CD4-positive, CD25-positive, alpha-beta regulatory T cell (primary cell): ENCODE results near the gene PARD3. TPM values are rescaled to one million over a fixed set of nuclear protein-coding genes. Genes with fewer than 3 reads are reported as not detected.

Experiments
- ATAC-seq, 2 donors: fragments of 150-1000 bp; cut with Tn5 transposase; one replicate each; pipeline ENCODE4 v1.10.0; 2021; ENCODE audit warnings: low read depth in 2 of 2, moderate number of reproducible peaks in 2 of 2, moderate library complexity in 1 of 2
- DNase-seq, 3 donors: peaks; one replicate each; pipeline versions ENCODE4 v3.0.0 to v3.0.0-alpha.2; 2012 to 2022; ENCODE audit warnings: mixed read lengths in 1 of 3
- H3K27ac ChIP-seq: one replicate; pipeline ENCODE4 v1.7.0; 2013; ENCODE audit warnings: mild to moderate bottlenecking, low read length; ENCODE audit not compliant: insufficient read depth, poor library complexity, severe bottlenecking
- H3K27me3 ChIP-seq: one replicate; pipeline ENCODE4 v1.7.0; 2013; ENCODE audit warnings: low read length; ENCODE audit not compliant: control insufficient read depth, insufficient read depth
- H3K36me3 ChIP-seq: one replicate; pipeline ENCODE4 v1.7.0; 2013; ENCODE audit warnings: mild to moderate bottlenecking, low read length, moderate library complexity; ENCODE audit not compliant: control insufficient read depth, insufficient read depth
- H3K4me1 ChIP-seq: 2 replicates; pipeline ENCODE4 v1.7.0; 2013; ENCODE audit warnings: mild to moderate bottlenecking, low read length; ENCODE audit not compliant: insufficient read depth, control insufficient read depth, poor library complexity, severe bottlenecking
- H3K4me3 ChIP-seq: one replicate; pipeline ENCODE4 v1.7.0; 2013; ENCODE audit warnings: low read depth, mild to moderate bottlenecking, low read length, moderate library complexity
- H3K9me3 ChIP-seq, 2 experiments: 1 replicate in 1 of 2; 2 replicates in 1 of 2; pipeline ENCODE4 v1.7.0; 2013; ENCODE audit warnings: low read length in 2 of 2, mild to moderate bottlenecking in 1 of 2, moderate library complexity in 1 of 2; ENCODE audit not compliant: control insufficient read depth in 2 of 2
- H3K27ac Mint-ChIP-seq, 3 donors: one replicate each; pipeline ENCODE4 v1.8.0; 2020 to 2022; ENCODE audit warnings: mild to moderate bottlenecking in 3 of 3, mixed read lengths in 3 of 3, moderate library complexity in 2 of 3
- H3K27me3 Mint-ChIP-seq: one replicate; pipeline ENCODE4 v1.8.0; 2022; ENCODE audit warnings: mild to moderate bottlenecking, mixed read lengths
- H3K36me3 Mint-ChIP-seq: one replicate; pipeline ENCODE4 v1.8.0; 2020; ENCODE audit warnings: mixed read lengths
- H3K4me1 Mint-ChIP-seq, 4 donors: one replicate each; pipeline ENCODE4 v1.8.0; 2020 to 2022; ENCODE audit warnings: mixed read lengths in 4 of 4, mild to moderate bottlenecking in 1 of 4
- H3K4me3 Mint-ChIP-seq, 4 donors: one replicate each; pipeline ENCODE4 v1.8.0; 2020 to 2022; ENCODE audit warnings: mild to moderate bottlenecking in 4 of 4, mixed read lengths in 4 of 4, moderate library complexity in 3 of 4
- H3K9me3 Mint-ChIP-seq, 7 donors: one replicate each; pipeline ENCODE4 v1.8.0; 2020 to 2022; ENCODE audit warnings: mixed read lengths in 7 of 7, mild to moderate bottlenecking in 3 of 7, moderate library complexity in 2 of 7
- polyA plus RNA-seq, 4 donors: library from polyadenylated mRNA; unstranded; fragments of 300-500 nt; fragmentation: Illumina TruSeq; gene quantifications; one replicate each; pipeline ENCODE4 v1.2.3, GENCODE V29; 2021
- total RNA-seq: library from RNA; stranded (reverse); gene quantifications from one replicate; pipeline ENCODE4 v1.2.3, GENCODE V29; 2022

The PARD3 gene
- total and polyA plus RNA-seq, 5 donors from 2014 or later, result 0.08 to 0.79 TPM; not detected in 3

DNA sequence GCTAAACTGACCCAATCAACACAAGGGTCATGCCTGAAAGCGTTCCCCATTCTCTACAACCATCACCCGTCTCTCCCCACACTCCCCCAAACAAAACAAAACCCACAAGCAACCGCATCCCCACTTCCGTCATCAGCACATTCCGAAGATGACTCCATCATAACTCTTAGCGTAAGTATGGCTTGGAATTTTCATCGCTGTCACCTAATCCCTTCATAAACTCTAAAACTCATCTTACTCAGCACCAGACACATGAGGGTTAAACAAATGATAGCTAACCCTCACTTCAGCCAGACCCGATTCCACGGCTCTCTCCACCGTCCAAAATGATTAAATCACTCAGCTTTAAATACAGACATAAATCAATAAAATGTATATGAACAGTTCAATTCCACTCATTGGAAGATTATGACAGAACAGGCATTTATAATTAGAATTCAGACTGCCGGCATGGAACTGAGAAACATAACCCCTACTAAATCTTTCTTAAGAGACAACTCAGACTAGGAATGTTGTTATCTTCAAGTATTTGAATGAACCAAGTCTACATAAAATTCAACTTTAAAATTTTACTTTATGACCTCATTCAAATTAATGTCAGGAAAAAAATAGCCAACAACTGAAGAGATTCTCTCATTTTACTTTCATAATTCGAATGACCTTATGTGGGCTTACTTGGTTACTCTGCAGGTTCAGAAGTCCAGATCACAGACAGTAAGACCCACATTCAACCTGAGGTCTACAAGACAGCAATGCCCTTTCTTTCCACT lies 215.9 kb downstream of the PARD3 start:
- H3K27me3 ChIP-seq, result no peaks in the 10 kb centered on the region
- DNase-seq (no peak), ATAC-seq (no peak)
- H3K27ac Mint-ChIP-seq, result no peak overlapping the region
- no peak overlapping the region for H3K27ac ChIP-seq
- no peaks in the 10 kb centered on the region for H3K36me3 ChIP-seq
- H3K27me3 Mint-ChIP-seq, result peaks cover 5% of the 10 kb centered on the region
- no peaks in the 10 kb centered on the region for H3K4me1 Mint-ChIP-seq
- H3K9me3 ChIP-seq, result no peaks in the 10 kb centered on the region
- no peaks in the 10 kb centered on the region for H3K36me3 Mint-ChIP-seq
- H3K4me1 ChIP-seq, result no peaks in the 10 kb centered on the region
- no peak overlapping the region for H3K4me3 Mint-ChIP-seq
- peaks cover 0 to 3% (median 0%) of the 10 kb centered on the region in 7 donors for H3K9me3 Mint-ChIP-seq
- H3K4me3 ChIP-seq, result no peak overlapping the region

DNA sequence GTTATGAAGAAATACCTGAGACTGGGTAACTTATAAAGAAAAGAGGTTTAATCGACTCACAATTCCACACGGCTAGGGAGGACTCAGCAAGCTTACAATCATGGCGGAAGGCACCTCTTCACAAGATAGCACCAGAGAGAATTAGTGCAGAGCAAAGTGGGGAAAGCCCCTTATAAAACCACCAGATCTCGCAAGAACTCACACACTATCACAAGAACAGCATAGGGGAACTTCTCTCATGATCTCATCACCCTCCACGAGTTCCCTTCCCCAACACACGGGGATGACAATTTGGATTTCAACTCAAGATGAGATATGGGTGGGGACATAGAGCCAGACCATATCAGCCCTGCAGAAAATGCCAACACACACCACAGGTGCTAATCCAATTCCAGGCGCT lies 218.7 kb downstream of the PARD3 start:
- Histone ChIP-seq H3K36me3 (no peaks in the 10 kb centered on the region), H3K4me1 (no peaks in the 10 kb centered on the region), H3K27ac (no peak overlapping the region), H3K4me3 (no peak overlapping the region), H3K27me3 (no peaks in the 10 kb centered on the region), H3K9me3 (no peaks in the 10 kb centered on the region)
- Mint-ChIP-seq H3K9me3 (peaks cover 0 to 3% (median 0%) of the 10 kb centered on the region in 7 donors), H3K27me3 (no peaks in the 10 kb centered on the region), H3K36me3 (no peaks in the 10 kb centered on the region), H3K27ac (no peak overlapping the region), H3K4me3 (no peak overlapping the region), H3K4me1 (no peaks in the 10 kb centered on the region)
- no peak for DNase-seq
- ATAC-seq, result no peak

DNA sequence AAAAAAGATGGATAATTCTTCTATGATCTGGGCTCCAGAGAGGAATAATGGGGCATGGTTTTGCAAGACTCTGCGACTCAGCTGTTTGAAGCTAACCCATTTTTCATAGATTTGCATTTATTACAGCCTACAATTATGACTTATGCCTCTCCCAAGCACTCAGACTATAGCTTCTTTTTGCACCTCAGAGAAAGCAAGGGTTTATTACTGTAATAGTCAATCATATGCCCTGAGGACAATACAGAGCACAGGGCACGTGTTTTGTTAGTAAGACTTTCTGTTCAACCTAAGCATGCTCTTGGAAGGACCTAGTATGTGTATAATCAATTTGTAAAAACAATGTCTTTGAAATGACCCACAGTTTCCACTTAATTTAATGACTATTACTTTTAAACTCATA lies 221.2 kb downstream of the PARD3 start:
- ATAC-seq, result no peak
- H3K9me3 Mint-ChIP-seq, result peaks cover 0 to 3% (median 0%) of the 10 kb centered on the region in 7 donors

DNA sequence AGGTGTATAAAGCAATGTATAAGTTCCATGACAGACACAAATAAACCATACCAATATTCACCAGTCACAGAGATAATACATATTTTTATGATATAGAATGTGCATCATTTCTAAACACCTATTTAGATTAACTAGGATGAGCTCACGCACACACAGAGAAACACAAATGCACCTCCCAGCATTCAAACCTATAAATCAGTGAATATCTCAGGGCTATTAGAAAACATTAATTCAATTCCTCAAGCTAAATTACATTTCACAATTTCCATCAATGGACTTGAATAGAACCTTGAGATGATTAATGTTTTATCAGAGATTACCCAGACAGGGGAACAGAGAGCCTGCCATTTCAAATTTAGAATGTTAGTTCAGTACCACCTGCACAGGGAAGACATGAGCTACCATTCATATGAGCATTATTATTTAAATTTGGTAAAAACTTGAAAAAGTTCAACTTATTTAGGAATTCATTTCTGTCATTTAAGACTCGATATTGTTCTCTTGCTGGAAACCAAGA lies 221.7 kb downstream of the PARD3 start:
- Histone ChIP-seq H3K27ac (no peak overlapping the region), H3K36me3 (no peaks in the 10 kb centered on the region), H3K9me3 (no peaks in the 10 kb centered on the region), H3K4me3 (no peak overlapping the region), H3K27me3 (no peaks in the 10 kb centered on the region), H3K4me1 (no peaks in the 10 kb centered on the region)
- Mint-ChIP-seq H3K4me3 (no peak overlapping the region), H3K27ac (no peak overlapping the region), H3K27me3 (no peaks in the 10 kb centered on the region), H3K9me3 (peaks cover 0 to 3% (median 0%) of the 10 kb centered on the region in 7 donors), H3K36me3 (no peaks in the 10 kb centered on the region), H3K4me1 (no peaks in the 10 kb centered on the region)
- no peak for DNase-seq
- no peak for ATAC-seq

More for the DNA sequence above, 221.2 kb downstream of the PARD3 start:
- Histone ChIP-seq H3K4me1 (no peaks in the 10 kb centered on the region), H3K27ac (no peak overlapping the region), H3K36me3 (no peaks in the 10 kb centered on the region), H3K9me3 (no peaks in the 10 kb centered on the region), H3K4me3 (no peak overlapping the region), H3K27me3 (no peaks in the 10 kb centered on the region)
- no peak for DNase-seq
- Mint-ChIP-seq H3K4me3 (no peak overlapping the region), H3K36me3 (no peaks in the 10 kb centered on the region), H3K27ac (no peak overlapping the region), H3K27me3 (no peaks in the 10 kb centered on the region), H3K4me1 (no peaks in the 10 kb centered on the region)

DNA sequence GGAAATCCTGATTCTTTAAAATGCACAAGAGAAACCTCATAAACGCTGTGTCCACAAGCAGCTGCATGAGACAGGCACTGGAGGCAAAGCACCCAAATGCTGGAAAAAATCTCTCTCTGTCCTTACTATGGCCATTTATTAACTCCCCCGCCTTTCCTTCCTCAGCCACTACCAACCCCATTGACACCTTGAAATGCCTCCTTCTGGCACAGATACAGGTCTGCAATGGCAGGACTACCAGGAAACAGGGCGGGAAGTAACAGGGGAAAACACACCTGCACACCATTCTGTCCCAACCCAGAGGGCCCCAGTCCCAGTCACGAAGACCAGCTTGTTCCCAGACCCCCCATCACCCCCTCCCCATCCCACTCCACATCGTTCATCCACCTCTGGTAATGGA lies 224.3 kb downstream of the PARD3 start:
- H3K27ac Mint-ChIP-seq, result no peak overlapping the region
- Histone ChIP-seq H3K4me1 (no peaks in the 10 kb centered on the region), H3K27ac (no peak overlapping the region), H3K27me3 (no peaks in the 10 kb centered on the region), H3K9me3 (no peaks in the 10 kb centered on the region), H3K36me3 (no peaks in the 10 kb centered on the region), H3K4me3 (no peak overlapping the region)
- peaks cover 0 to 1% (median 0%) of the 10 kb centered on the region in 7 donors for H3K9me3 Mint-ChIP-seq
- DNase-seq, result no peak
- ATAC-seq, result no peak
- no peaks in the 10 kb centered on the region for H3K27me3 Mint-ChIP-seq
- H3K4me1 Mint-ChIP-seq, result no peaks in the 10 kb centered on the region
- no peaks in the 10 kb centered on the region for H3K36me3 Mint-ChIP-seq
- no peak overlapping the region for H3K4me3 Mint-ChIP-seq

DNA sequence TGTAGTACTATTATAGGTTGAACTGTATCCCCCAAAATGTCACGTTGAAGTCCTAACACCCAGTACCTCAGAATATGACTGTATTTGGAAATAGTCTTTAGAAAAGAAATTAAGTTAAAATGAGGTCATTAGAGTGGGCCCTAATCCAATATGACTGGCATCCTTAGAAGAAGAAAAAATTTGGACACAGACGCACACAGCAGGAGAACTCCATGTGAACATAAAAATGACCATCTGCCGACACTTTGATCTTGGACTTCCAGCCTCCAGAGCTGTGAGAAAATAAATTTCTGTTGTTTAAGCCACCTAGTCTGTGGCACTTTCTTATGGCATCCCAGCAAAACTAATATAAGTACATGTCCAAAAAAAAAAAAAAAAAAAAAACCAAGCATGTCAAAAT lies 225.8 kb downstream of the PARD3 start:
- Mint-ChIP-seq H3K4me1 (no peaks in the 10 kb centered on the region), H3K4me3 (no peak overlapping the region), H3K27ac (no peak overlapping the region), H3K9me3 (peaks cover 0 to 1% (median 0%) of the 10 kb centered on the region in 7 donors), H3K36me3 (no peaks in the 10 kb centered on the region), H3K27me3 (no peaks in the 10 kb centered on the region)
- Histone ChIP-seq H3K27me3 (no peaks in the 10 kb centered on the region), H3K4me3 (no peak overlapping the region), H3K27ac (no peak overlapping the region), H3K36me3 (no peaks in the 10 kb centered on the region), H3K4me1 (no peaks in the 10 kb centered on the region), H3K9me3 (no peaks in the 10 kb centered on the region)
- DNase-seq (no peak), ATAC-seq (no peak)

DNA sequence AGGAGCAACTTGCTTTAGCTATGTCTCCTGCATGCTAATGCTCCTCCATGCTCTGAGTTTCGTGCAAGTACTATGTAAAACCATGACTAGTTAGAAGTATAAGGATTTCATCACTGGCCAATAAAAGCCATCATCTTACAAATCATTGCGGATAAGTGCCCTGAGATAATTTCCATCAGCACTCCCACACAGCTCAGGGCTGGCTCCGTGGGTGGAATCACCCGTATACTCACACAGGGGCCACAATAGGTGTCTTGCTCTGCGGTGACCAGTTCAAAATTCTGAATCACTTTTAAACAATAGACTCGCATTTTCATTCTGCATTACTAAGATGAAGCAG lies 227.4 kb downstream of the PARD3 start:
- DNase-seq (no peak), ATAC-seq (no peak)
- Mint-ChIP-seq H3K27ac (no peak overlapping the region), H3K36me3 (no peaks in the 10 kb centered on the region), H3K27me3 (peaks cover 4% of the 10 kb centered on the region), H3K4me3 (no peak overlapping the region), H3K9me3 (no peaks in the 10 kb centered on the region), H3K4me1 (no peaks in the 10 kb centered on the region)
- Histone ChIP-seq H3K27ac (no peak overlapping the region), H3K4me3 (no peak overlapping the region), H3K4me1 (no peaks in the 10 kb centered on the region), H3K9me3 (no peaks in the 10 kb centered on the region), H3K27me3 (no peaks in the 10 kb centered on the region), H3K36me3 (no peaks in the 10 kb centered on the region)
